NT2/D1 (cell line): ENCODE data around the gene ZNF431.
"Not testable (repeated sequence)": the region's sequence is repeated elsewhere in the genome, so short reads cannot be mapped to it uniquely, and the experiment has no call there.

Experiments
- DNase-seq: peaks from one replicate; pipeline ENCODE4 v3.0.0-alpha.2; 2011; ENCODE audit warnings: low read depth, low spot score
- H3K27me3 ChIP-seq: 2 replicates; pipeline ENCODE4 v1.6.0; 2011; ENCODE audit warnings: mild to moderate bottlenecking; ENCODE audit not compliant: insufficient read length, insufficient read depth
- H3K36me3 ChIP-seq: 2 replicates; pipeline ENCODE4 v1.6.1; 2011; ENCODE audit warnings: mild to moderate bottlenecking, low read length, mixed read lengths; ENCODE audit not compliant: insufficient read depth, insufficient read length
- H3K4me1 ChIP-seq: 2 replicates; pipeline ENCODE4 v1.5.1; 2011; ENCODE audit not compliant: insufficient read depth, insufficient read length
- H3K4me3 ChIP-seq: 2 replicates; pipeline ENCODE4 v1.5.1; 2011; ENCODE audit warnings: low read depth; ENCODE audit not compliant: insufficient read length
- H3K9ac ChIP-seq: 2 replicates; pipeline ENCODE4 v1.6.0; 2011; ENCODE audit warnings: low read depth; ENCODE audit not compliant: insufficient read length
- H3K9me3 ChIP-seq: 2 replicates; pipeline ENCODE4 v1.5.1; 2011; ENCODE audit warnings: mild to moderate bottlenecking, low read length; ENCODE audit not compliant: insufficient read depth
- SUZ12 ChIP-seq: IDR thresholded peaks from 2 replicates; pipeline ENCODE4 v1.6.1; 2011; ENCODE audit not compliant: insufficient read length, insufficient read depth; ENCODE audit errors: extremely low read depth
- YY1 ChIP-seq: IDR thresholded peaks from 2 replicates; pipeline ENCODE4 v1.6.1; 2011; ENCODE audit not compliant: insufficient read length, insufficient read depth
- ZNF274 ChIP-seq: IDR thresholded peaks from 2 replicates; pipeline ENCODE4 v1.6.1; 2011; ENCODE audit warnings: mild to moderate bottlenecking, low read depth, low read length

Gene ZNF431

DNA sequence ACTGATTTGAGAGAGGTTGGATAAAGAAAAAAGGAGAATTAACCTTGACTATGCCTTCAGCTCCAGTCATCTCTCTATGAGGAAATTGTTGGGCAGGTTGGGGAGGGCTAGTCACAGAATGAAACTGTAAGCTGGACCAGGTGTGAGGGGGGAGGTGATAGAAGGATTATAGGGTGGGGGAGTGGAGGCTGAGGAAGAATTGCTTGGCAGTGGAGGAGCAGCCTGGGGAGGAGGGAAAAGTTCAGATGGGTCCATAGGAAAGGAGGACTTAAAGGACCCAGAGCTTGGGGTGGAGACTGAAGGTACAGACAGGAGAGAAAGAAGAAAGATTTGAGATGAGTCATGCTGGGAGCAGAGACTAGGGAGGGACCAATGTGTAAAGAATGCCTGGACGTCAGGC, 8.2 kb upstream of the ZNF431 start:
- no peaks in the 10 kb centered on the region for H3K27me3 ChIP-seq
- no peak overlapping the region for H3K4me3 ChIP-seq
- H3K9me3 ChIP-seq, result no peaks in the 10 kb centered on the region
- no peaks in the 10 kb centered on the region for H3K4me1 ChIP-seq
- H3K36me3 ChIP-seq, result no peaks in the 10 kb centered on the region
- no peak for DNase-seq
- H3K9ac ChIP-seq, result no peak overlapping the region
- TF ChIP-seq ZNF274 (no peak), SUZ12 (no peak), YY1 (no peak)

- DNase-seq, result no peak
- Histone ChIP-seq H3K9ac (no peak overlapping the region), H3K36me3 (no peaks in the 10 kb centered on the region), H3K9me3 (no peaks in the 10 kb centered on the region), H3K4me1 (no peaks in the 10 kb centered on the region), H3K27me3 (no peaks in the 10 kb centered on the region), H3K4me3 (no peak overlapping the region)
- no peak for TF ChIP-seq YY1
- no peak for TF ChIP-seq ZNF274
- TF ChIP-seq SUZ12, result no peak
These were observed 6.9 kb upstream of the ZNF431 start for GRCh38 chr19:21134934-21135366.

DNA sequence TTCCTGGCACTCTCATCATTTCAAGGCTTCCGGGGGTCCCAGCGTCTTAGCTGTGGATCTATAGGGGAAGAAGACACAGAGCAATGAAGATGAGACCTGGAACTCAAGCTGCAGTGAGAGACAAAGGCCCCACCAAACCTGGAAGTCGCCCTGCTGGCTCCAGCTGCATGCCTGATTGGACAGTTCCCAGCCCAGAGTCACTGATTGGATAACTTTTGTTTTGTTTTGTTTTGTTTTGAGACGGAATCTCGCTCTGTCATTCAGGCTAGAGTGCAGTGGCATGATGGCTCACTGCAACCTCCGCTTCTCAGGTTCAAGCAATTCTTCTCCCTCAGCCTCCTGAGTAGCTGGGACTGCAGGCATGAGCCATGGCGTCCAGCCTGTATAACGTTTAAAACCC, 6.4 kb upstream of the ZNF431 start:
- Histone ChIP-seq H3K27me3 (no peaks in the 10 kb centered on the region), H3K9ac (no peak overlapping the region), H3K4me3 (no peak overlapping the region), H3K9me3 (no peaks in the 10 kb centered on the region), H3K4me1 (no peaks in the 10 kb centered on the region), H3K36me3 (no peaks in the 10 kb centered on the region)
- no peak for TF ChIP-seq YY1
- no peak for TF ChIP-seq SUZ12
- no peak for TF ChIP-seq ZNF274
- no peak for DNase-seq

- H3K4me3 ChIP-seq, result no peak overlapping the region
- H3K4me1 ChIP-seq, result no peaks in the 10 kb centered on the region
- no peaks in the 10 kb centered on the region for H3K27me3 ChIP-seq
- no peak for DNase-seq
- H3K36me3 ChIP-seq, result peaks cover under 1% of the 10 kb centered on the region
- H3K9me3 ChIP-seq, result no peaks in the 10 kb centered on the region
- TF ChIP-seq SUZ12, result no peak
- no peak overlapping the region for H3K9ac ChIP-seq
These were observed 3.7 kb upstream of the ZNF431 start for GRCh38 chr19:21138130-21138529.

- H3K4me1 ChIP-seq, result not testable (repeated sequence)
These were observed 834 bp upstream of the ZNF431 start for GRCh38 chr19:21141006-21141405.

GRCh38 chr19:21143428-21143827, 1.6 kb downstream of the ZNF431 start:
- DNase-seq, result no peak
- TF ChIP-seq SUZ12, result no peak
- no peak for TF ChIP-seq YY1
- no peak for TF ChIP-seq ZNF274
- no peaks in the 10 kb centered on the region for H3K27me3 ChIP-seq
- H3K36me3 ChIP-seq, result peaks cover 52% of the 10 kb centered on the region
- no peak overlapping the region for H3K4me3 ChIP-seq
- H3K4me1 ChIP-seq, result no peaks in the 10 kb centered on the region
- no peak overlapping the region for H3K9ac ChIP-seq
- H3K9me3 ChIP-seq, result peaks cover 32% of the 10 kb centered on the region

More at GRCh38 chr19:21141006-21141405, 834 bp upstream of the ZNF431 start:
- H3K36me3 ChIP-seq, result peaks cover 29% of the 10 kb centered on the region
- H3K9ac ChIP-seq, H3K4me3 ChIP-seq, DNase-seq, H3K9me3 ChIP-seq, H3K27me3 ChIP-seq: not testable (repeated sequence)

GRCh38 chr19:21143854-21144253, 2.0 kb downstream of the ZNF431 start:
- Histone ChIP-seq H3K4me3 (no peak overlapping the region), H3K9me3 (peaks cover 36% of the 10 kb centered on the region), H3K4me1 (no peaks in the 10 kb centered on the region), H3K27me3 (no peaks in the 10 kb centered on the region), H3K36me3 (peaks cover 56% of the 10 kb centered on the region), H3K9ac (no peak overlapping the region)
- DNase-seq, result no peak
- no peak for TF ChIP-seq YY1
- TF ChIP-seq SUZ12, result no peak
- TF ChIP-seq ZNF274, result no peak

DNA sequence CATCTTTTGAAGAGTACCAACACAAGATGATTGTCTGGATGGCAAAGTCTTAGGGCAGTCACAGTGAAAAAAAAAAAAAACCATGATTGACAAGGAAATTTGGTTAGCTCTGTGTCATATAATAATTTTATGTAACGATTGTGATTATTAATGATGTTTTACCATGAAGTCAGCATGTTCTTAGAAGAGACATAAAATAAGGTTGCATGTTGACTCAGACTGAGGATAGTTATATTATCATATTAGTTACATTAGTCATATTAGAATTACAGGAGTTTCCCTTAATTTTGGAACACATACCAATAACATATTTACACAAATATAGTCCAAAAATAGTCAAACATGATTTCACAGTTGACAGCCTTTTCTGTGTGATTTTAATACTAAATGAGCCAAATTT, 5.7 kb downstream of the ZNF431 start:
- Histone ChIP-seq H3K9me3 (peaks cover 41% of the 10 kb centered on the region), H3K27me3 (no peaks in the 10 kb centered on the region), H3K4me3 (no peak overlapping the region)

More for the DNA sequence above, 5.7 kb downstream of the ZNF431 start:
- peaks cover 5% of the 10 kb centered on the region for H3K4me1 ChIP-seq
- no peak for TF ChIP-seq SUZ12
- peaks cover 93% of the 10 kb centered on the region for H3K36me3 ChIP-seq
- no peak overlapping the region for H3K9ac ChIP-seq
- DNase-seq, result no peak
